HL-60/S4 treated with phorbol 12-myristate 13-acetate at 8.2 ng/mL for 4 days and 3 days (cell line): ENCODE measurements around the gene SEMA6C.
"Not testable (repeated sequence)": the region's sequence is repeated elsewhere in the genome, so short reads cannot be mapped to it uniquely, and the experiment has no call there.

ENCODE experiments used
- in situ Hi-C: fragments of 300-500 bp; cut with MboI; formaldehyde crosslinking; loops from 2 replicates; pipeline ENCODE4 v1.15.0; 2022; ENCODE audit warnings: low sequenced_read_pairs

SEMA6C gene

GRCh38 chr1:151146412-151147131, at the start of gene SEMA6C:
SEMA6C (minus strand) TSS chr1:151146631; CDS start chr1:151142621, 4,010 bp downstream.
- in situ Hi-C loops = no loop called here

GRCh38 chr1:151194894-151195594, 48.6 kb upstream of the SEMA6C start:
- in situ Hi-C loops = not testable (repeated sequence)

- in situ Hi-C loops = no loop called here
Measured at GRCh38 chr1:151193856-151194255, 47.4 kb upstream of the SEMA6C start.

GRCh38 chr1:151193304-151193703, 46.9 kb upstream of the SEMA6C start:
- in situ Hi-C loops = no loop called here

- in situ Hi-C loops = no loop called here
Measured at GRCh38 chr1:151192047-151192446, 45.6 kb upstream of the SEMA6C start.

- in situ Hi-C loops = no loop called here
Measured at GRCh38 chr1:151189637-151190445, 43.4 kb upstream of the SEMA6C start, which contains the start of gene VPS72. VPS72 (minus strand) TSS chr1:151190197; CDS start chr1:151190121, 76 bp downstream.

GRCh38 chr1:151188667-151189066, 42.2 kb upstream of the SEMA6C start:
- in situ Hi-C loops = not testable (repeated sequence)

GRCh38 chr1:151187205-151187604, 40.8 kb upstream of the SEMA6C start:
- in situ Hi-C loops = no loop called here

- in situ Hi-C loops = no loop called here
Measured at GRCh38 chr1:151184211-151184610, 37.8 kb upstream of the SEMA6C start.

- in situ Hi-C loops = no loop called here
Measured at GRCh38 chr1:151176514-151177045, 30.1 kb upstream of the SEMA6C start.

GRCh38 chr1:151175863-151176262, 29.4 kb upstream of the SEMA6C start, which contains the start of gene TMOD4:
TMOD4 (minus strand) TSS chr1:151175981; CDS start chr1:151174875, 1,106 bp downstream.
- in situ Hi-C loops = no loop called here

- in situ Hi-C loops = no loop called here
Measured at GRCh38 chr1:151175041-151175741, 28.8 kb upstream of the SEMA6C start.

GRCh38 chr1:151171190-151171589, 24.8 kb upstream of the SEMA6C start:
- in situ Hi-C loops = no loop called here

- in situ Hi-C loops = no loop called here
Measured at GRCh38 chr1:151167116-151167515, 20.7 kb upstream of the SEMA6C start.

- in situ Hi-C loops = no loop called here
Measured at GRCh38 chr1:151166505-151166956, 20.1 kb upstream of the SEMA6C start.

GRCh38 chr1:151165738-151166504, 19.5 kb upstream of the SEMA6C start, which contains the start of the genes LYSMD1 and SCNM1:
LYSMD1 (minus strand) TSS chr1:151165902; CDS start chr1:151165258, 644 bp downstream.
SCNM1 (plus strand) TSS chr1:151166144; CDS start chr1:151166153, 9 bp downstream.
- in situ Hi-C loops = no loop called here

- in situ Hi-C loops = no loop called here
Measured at GRCh38 chr1:151165281-151165737, 18.9 kb upstream of the SEMA6C start.

- in situ Hi-C loops = no loop called here
Measured at GRCh38 chr1:151164732-151165280, 18.4 kb upstream of the SEMA6C start.

- in situ Hi-C loops = no loop called here
Measured at GRCh38 chr1:151159373-151159772, 12.9 kb upstream of the SEMA6C start.
